IPS-18a (cell line): ENCODE data around the gene CHID1.

Source experiments
- H3K27ac ChIP-seq: one replicate; pipeline ENCODE4 v1.5.1; 2013; ENCODE audit warnings: low read length
- H3K27me3 ChIP-seq: one replicate; pipeline ENCODE4 v1.6.1; 2013; ENCODE audit warnings: mild to moderate bottlenecking, low read length; ENCODE audit not compliant: control insufficient read depth, insufficient read depth
- H3K36me3 ChIP-seq: one replicate; pipeline ENCODE4 v1.6.1; 2013; ENCODE audit warnings: low read depth, low read length; ENCODE audit not compliant: control insufficient read depth
- H3K4me1 ChIP-seq: one replicate; pipeline ENCODE4 v1.6.1; 2013; ENCODE audit warnings: low read depth, low read length; ENCODE audit not compliant: control insufficient read depth
- H3K4me3 ChIP-seq: one replicate; pipeline ENCODE4 v1.5.1; 2013; ENCODE audit warnings: low read length
- H3K9ac ChIP-seq: one replicate; pipeline ENCODE4 v1.6.1; 2013; ENCODE audit warnings: mild to moderate bottlenecking, low read length, moderate library complexity
- H3K9me3 ChIP-seq: one replicate; pipeline ENCODE4 v1.6.1; 2013; ENCODE audit warnings: low read depth, low read length; ENCODE audit not compliant: control insufficient read depth

CHID1 gene

DNA sequence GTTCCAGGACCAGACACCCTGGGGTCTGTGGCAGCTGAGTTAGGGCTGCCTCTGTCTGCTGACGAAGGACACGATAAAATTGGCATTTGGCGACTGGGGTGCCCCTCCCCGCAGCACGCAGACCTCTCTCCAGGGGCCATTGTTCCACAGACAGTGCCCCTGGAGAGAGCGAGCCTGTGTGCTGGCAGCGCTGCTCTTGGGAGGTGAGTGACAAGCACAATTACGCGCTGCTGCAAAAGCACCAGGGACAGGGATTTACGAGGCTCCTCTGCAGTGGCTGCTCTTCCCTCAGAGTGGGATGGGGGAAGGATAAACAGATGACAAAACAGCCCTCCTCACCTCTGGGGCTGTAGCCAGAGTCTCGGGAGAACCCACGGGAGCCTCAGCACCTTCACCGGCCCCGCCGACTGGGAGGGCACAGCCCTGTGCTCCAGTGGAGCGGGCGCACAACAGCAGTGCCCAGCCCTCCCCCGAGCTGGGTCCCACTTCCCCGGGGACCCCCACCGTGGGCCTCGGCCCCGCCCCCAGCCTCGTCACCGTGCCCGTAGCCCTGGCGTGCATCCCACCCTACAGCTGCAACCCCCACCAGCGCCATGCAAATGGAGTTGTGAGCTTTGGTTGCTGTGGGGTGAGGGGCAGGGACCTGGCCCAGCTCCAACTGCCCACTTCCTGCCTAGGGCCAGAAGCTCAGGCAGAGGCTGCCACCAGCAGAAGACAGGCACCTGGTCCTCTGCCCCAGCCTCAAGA is 19.6 kb downstream of the CHID1 start:
- H3K36me3 ChIP-seq, result no peaks in the 10 kb centered on the region
- no peak overlapping the region for H3K4me3 ChIP-seq

DNA sequence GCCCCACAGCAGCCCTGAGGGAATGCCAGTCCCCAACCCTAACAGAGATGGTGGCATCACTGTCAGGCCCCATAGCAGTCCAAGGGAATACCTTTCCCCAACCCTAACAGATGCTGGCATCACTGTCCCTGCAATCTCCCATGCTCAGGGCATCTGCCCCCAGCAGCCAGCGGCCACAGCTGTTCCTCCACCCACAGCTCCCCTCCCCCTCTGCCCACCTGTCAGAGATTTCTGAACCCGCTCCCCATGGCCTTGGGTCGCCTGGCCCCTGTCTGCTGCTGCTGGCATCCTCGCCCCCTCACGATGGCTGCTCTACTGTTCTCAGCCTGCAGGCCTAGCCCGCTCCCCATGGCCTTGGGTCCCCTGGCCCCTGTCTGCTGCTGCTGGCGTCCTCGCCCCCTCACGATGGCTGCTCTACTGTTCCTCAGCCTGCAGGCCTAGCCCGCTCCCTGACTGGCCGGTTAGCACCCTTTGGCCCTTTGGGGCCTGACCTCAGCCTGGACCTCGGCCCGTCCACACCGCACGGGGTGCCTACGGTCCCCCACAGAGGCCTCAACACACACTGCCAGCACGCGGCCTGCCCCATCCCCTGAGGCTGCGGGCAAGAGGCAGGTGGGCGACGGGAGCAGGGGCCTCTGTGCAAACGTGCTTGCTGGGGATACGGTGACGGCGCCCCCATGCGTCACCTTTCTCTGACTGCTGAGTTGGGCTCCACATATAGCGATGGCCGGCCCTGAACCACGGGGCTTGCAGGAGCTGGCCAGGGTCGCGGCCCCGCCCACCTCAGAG is 20.7 kb downstream of the CHID1 start:
- Histone ChIP-seq H3K9ac (no peak overlapping the region), H3K27ac (no peak overlapping the region), H3K9me3 (no peaks in the 10 kb centered on the region), H3K4me1 (no peaks in the 10 kb centered on the region), H3K36me3 (no peaks in the 10 kb centered on the region), H3K4me3 (no peak overlapping the region), H3K27me3 (no peaks in the 10 kb centered on the region)

More for the DNA sequence above, 19.6 kb downstream of the CHID1 start:
- Histone ChIP-seq H3K27me3 (no peaks in the 10 kb centered on the region), H3K4me1 (no peaks in the 10 kb centered on the region), H3K27ac (no peak overlapping the region), H3K9ac (no peak overlapping the region), H3K9me3 (no peaks in the 10 kb centered on the region)

DNA sequence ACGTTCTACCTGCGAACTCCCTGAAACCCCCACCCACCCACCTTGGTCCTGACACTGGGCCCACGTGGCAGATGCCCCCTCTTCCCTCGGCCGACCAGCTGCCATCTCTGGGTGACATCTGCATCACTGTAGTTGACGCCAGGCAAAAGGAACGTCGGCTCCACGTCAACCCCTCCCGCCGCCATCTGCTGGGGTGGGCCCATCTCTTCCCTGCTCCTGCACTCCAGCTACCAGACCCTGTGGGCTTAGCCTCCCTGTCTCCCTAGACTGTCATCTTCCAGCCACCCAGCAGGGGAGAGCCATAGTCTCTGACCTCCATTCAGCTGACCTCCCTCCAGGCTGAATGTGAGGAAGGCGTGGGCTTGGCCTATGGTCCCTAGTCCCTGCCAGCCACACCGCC is 21.4 kb downstream of the CHID1 start:
- no peaks in the 10 kb centered on the region for H3K36me3 ChIP-seq
- H3K9me3 ChIP-seq, result no peaks in the 10 kb centered on the region
- H3K9ac ChIP-seq, result no peak overlapping the region
- no peaks in the 10 kb centered on the region for H3K27me3 ChIP-seq
- no peaks in the 10 kb centered on the region for H3K4me1 ChIP-seq
- H3K27ac ChIP-seq, result no peak overlapping the region
- no peak overlapping the region for H3K4me3 ChIP-seq

DNA sequence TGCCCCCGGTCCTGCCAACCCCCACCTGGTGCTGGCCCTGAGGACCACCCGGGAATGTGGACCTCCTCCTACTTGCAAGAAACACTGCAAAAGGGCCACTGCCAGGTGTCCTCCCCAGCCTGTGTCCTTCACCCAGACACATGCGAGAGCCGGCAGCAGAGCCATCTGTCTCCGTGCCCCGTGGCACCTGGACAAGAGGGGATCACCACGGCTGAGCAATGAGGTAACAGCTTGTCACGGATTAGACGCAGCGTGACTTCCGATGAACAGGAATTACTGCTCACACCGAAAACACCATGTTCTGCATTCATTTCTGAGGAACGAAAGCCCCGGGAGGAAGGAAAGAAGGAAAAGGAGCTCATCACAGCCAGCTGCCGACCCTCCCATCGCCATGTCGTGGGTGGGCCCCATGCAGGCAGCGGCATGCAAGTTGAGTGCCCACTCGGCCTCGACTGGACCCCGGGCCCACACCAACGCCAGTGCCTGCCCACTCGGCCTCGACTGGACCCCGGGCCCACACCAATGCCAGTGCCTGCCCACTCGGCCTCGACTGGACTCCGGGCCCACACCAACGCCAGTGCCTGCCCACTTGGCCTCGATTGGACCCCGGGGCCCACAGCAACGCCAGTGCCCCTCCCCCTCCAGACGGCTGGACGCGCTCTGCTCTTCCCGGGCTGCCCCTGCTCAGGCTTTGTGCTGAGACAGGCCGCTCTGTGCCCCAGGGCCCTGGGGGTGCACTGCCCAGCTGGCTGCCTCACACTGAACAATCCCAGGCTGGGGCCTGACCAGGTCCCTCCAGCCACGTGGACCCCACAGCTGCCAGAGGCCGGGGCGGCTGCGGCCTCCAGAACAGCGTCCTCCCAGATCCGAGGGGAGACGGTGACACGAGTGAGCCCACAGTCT is 22.0 kb downstream of the CHID1 start:
- Histone ChIP-seq H3K27ac (no peak overlapping the region), H3K36me3 (no peaks in the 10 kb centered on the region), H3K4me3 (no peak overlapping the region), H3K9ac (no peak overlapping the region), H3K27me3 (no peaks in the 10 kb centered on the region), H3K9me3 (no peaks in the 10 kb centered on the region), H3K4me1 (no peaks in the 10 kb centered on the region)

DNA sequence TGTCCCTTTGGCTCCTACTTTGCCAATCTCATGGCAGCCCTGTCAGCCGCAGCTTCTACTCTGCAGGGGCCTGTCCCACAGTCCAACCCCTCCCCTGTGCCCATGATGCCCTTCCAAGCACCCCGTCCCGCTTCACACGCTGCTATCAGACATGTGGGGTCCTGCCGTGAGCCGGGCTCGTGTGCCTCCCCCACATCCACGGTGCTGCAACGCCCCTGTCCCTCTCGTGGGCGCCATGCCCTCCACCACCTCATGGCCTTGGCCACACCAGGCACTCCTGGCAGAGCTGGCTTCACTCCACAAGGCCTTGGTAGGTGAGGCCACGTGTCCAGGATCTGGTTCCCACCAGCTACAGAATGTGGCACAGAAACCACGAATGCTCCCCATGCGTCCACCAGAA is 23.0 kb downstream of the CHID1 start:
- H3K9ac ChIP-seq, result no peak overlapping the region
- no peaks in the 10 kb centered on the region for H3K27me3 ChIP-seq
- no peaks in the 10 kb centered on the region for H3K36me3 ChIP-seq
- no peak overlapping the region for H3K27ac ChIP-seq
- no peaks in the 10 kb centered on the region for H3K4me1 ChIP-seq
- no peak overlapping the region for H3K4me3 ChIP-seq
- H3K9me3 ChIP-seq, result no peaks in the 10 kb centered on the region

DNA sequence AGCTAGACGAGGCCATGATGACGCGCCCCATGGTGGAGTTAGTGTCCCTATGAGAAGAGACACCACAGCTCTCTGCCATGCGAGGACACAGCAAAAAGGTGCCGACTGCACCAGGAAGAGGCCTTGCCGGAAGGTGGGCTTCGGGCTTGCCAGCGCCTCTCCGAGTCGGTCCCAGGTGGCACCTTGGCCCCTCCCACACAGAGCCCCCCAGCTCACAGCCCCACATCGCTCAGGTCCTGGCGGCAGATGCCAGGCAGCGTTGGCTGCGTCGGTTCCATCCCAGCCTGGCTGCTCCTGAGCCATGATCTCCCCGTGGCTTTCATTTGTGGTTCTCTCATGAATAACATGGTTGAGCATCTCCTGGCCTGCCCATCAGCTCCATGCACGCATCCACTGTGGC is 24.0 kb downstream of the CHID1 start:
- H3K9ac ChIP-seq, result no peak overlapping the region
- H3K4me1 ChIP-seq, result no peaks in the 10 kb centered on the region
- no peak overlapping the region for H3K4me3 ChIP-seq
- H3K36me3 ChIP-seq, result peaks cover 6% of the 10 kb centered on the region
- no peaks in the 10 kb centered on the region for H3K9me3 ChIP-seq
- no peaks in the 10 kb centered on the region for H3K27me3 ChIP-seq
- no peak overlapping the region for H3K27ac ChIP-seq

DNA sequence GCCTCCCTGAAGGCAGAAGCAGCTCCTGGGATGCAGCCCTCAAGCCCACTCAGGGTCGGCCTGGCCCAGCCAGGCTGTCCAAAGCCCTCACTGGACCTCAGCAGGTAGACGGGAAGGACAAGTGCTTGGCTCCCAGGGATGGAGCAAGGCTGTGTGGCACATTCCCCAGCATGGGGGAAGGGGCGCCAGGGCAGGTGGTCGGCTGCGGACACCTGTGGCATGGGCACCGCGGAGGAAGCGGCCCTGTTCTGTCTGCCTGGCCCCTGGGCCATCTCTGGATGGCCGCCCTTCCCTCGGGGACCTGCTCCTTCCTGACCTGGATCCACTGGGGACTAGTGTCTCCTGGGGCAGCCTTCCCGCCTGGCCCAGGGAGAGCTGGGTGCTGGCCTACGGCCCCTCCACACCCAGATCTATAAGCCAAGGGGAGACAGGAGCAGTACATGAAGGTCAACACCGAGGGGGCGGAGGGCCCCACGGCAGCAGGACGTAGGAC is 26.0 kb downstream of the CHID1 start:
- Histone ChIP-seq H3K27me3 (no peaks in the 10 kb centered on the region), H3K9ac (no peak overlapping the region), H3K4me3 (no peak overlapping the region), H3K36me3 (peaks cover 10% of the 10 kb centered on the region), H3K27ac (no peak overlapping the region), H3K9me3 (no peaks in the 10 kb centered on the region), H3K4me1 (no peaks in the 10 kb centered on the region)

DNA sequence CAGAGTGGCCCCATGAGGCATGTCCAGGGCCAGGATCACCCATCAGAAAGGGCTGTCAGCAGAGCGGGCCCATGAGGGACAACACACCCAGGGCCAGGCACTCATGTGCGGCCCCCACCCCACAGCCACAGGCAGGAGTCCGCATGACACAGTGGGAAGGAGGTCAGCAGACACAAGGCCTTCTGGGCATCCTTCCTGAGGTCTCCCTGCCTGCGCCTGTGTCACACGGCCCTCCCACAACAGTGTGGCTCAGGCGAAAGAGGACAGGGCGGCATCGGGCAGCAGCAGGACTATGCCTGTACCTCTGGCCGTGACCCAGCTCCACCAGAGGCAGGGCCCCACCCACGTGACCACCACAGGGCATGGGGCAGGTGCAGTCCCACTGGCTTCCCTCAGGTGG is 27.1 kb downstream of the CHID1 start:
- peaks cover 10% of the 10 kb centered on the region for H3K36me3 ChIP-seq
- H3K27ac ChIP-seq, result no peak overlapping the region
- no peaks in the 10 kb centered on the region for H3K9me3 ChIP-seq
- H3K9ac ChIP-seq, result no peak overlapping the region
- no peak overlapping the region for H3K4me3 ChIP-seq
- H3K27me3 ChIP-seq, result no peaks in the 10 kb centered on the region
- no peaks in the 10 kb centered on the region for H3K4me1 ChIP-seq

DNA sequence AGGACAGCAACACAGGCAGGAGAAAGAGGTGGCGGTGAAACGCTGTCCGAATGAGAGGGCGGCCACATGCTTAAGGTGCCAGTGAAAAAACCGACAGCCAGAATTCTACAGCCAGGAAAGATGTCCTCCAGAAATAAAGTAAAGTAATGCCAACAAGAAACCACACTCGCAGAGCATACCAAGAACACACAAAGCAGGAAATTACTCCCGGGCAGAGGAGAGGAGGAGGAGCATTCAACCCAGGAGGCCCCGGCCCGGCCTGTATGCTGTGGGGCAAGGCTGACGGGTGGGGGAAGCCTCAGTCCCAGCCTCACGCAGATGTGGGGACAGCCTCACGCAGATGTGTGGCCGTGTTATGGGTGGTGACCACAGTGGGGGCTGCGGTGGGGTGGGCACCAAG is 28.0 kb downstream of the CHID1 start:
- Histone ChIP-seq H3K4me3 (no peak overlapping the region), H3K9ac (no peak overlapping the region), H3K9me3 (no peaks in the 10 kb centered on the region), H3K36me3 (peaks cover 10% of the 10 kb centered on the region), H3K27ac (no peak overlapping the region), H3K27me3 (no peaks in the 10 kb centered on the region), H3K4me1 (no peaks in the 10 kb centered on the region)

DNA sequence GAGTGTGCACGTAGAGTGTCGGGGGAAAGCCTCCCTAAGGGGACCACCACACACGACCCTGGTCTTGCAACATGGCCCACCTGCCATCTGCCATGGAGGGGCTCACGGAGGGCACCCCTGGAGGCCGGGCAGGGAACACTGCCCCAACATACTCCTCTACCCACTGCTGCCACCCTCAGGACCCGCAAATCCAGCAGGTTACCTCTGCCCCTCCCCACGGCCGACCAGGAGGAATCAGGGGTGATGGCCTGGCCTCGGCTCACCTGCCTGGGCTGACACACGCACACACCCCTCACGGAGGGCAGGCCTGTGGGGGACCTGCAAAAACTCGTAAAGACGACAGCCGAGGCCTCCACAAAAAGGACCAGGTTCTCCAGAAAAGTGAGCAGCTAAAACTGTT is 30.2 kb downstream of the CHID1 start:
- no peak overlapping the region for H3K9ac ChIP-seq

DNA sequence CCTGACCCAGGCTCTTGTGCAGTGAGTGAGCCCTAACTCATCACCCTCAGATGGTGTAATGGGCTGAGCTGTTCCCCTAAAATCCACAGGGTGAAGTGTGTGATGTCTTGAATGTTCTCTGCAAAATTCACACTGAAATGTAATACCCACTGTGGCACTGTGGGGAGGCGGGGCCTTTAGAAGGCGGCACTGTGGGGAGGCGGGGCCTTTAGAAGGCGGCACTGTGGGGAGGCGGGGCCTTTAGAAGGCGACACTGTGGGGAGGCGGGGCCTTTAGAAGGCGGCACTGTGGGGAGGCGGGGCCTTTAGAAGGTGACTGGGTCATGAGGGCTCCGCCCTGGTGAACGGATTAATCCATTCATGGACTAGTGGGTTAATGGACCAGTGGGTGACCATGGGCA is 33.0 kb downstream of the CHID1 start:
- no peak overlapping the region for H3K9ac ChIP-seq
- H3K27me3 ChIP-seq, result no peaks in the 10 kb centered on the region
- H3K36me3 ChIP-seq, result peaks cover 10% of the 10 kb centered on the region
- H3K27ac ChIP-seq, result no peak overlapping the region
- H3K4me1 ChIP-seq, result no peaks in the 10 kb centered on the region
- H3K4me3 ChIP-seq, result no peak overlapping the region
- no peaks in the 10 kb centered on the region for H3K9me3 ChIP-seq

More for the DNA sequence above, 30.2 kb downstream of the CHID1 start:
- Histone ChIP-seq H3K36me3 (peaks cover 10% of the 10 kb centered on the region), H3K27me3 (no peaks in the 10 kb centered on the region), H3K4me1 (no peaks in the 10 kb centered on the region), H3K9me3 (no peaks in the 10 kb centered on the region), H3K27ac (no peak overlapping the region), H3K4me3 (no peak overlapping the region)
